ENCODE data around the gene TOP2A. TPM values are rescaled to one million over a fixed set of nuclear protein-coding genes. Genes with fewer than 3 reads are reported as not detected.
"Not testable (repeated sequence)": the region's sequence is repeated elsewhere in the genome, so short reads cannot be mapped to it uniquely, and the experiment has no call there.

The TOP2A gene
- total RNA-seq, 6 experiments from 2014 or later: 0.22 to 7.3 (median 3.0) TPM

DNA sequence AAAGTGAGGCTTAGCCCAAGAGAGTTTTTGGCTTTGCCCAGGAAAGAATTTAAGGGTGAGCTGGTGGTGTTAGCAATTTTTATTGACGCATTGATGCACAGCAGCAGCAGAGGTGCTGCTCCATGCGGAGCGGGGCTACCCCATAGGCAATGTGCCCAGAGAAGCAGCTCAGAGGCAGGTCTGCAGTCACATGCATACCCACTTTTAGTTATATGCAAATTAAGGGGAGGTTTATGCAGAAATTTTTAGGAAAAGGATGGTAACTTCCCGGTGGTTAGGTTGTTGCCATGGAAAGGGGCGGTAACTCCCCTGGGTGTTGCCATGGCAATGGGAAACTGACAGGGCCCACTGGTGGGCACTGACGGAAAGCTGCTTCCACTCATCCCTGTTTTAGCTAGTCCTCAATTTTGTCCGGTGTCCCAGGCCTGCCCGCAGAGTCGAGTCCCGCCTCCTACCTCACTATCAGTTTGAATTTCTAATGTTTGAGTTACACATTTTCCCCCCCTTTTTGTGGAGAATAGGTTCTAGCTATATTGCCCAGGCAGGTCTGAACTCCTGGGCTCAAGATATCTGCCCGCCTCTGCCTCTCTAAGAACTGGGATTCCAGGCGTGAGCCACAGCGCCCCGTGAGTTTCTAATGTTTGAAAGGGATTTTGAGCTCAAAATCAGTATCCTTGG, 42.7 kb downstream of the TOP2A start:
- no peak for DNase-seq
- Histone ChIP-seq H3K4me1 (no peaks in the 10 kb centered on the region), H3K4me3 (no peak overlapping the region), H3K27me3 (no peaks in the 10 kb centered on the region), H3K27ac (no peak overlapping the region), H3K9me3 (no peaks in the 10 kb centered on the region), H3K36me3 (no peaks in the 10 kb centered on the region)
- ATAC-seq: no peak
- 87% methylated on average over 12 of the region's 14 CpGs for WGBS (ENCODE audit: insufficient coverage, low coverage, low lambda C conversion rate, missing lambda C conversion rate)
- intact Hi-C loops (cut with DNase I): loop anchor here in 1 of 2 donors (5.0 kb wide), 1 partner anchor 32 kb away; no protein-coding TSS in a partner anchor
- no peak for TF ChIP-seq CTCF (IDR thresholded peaks at IDR 0.05)
- no peak for TF ChIP-seq POLR2A (IDR thresholded peaks at IDR 0.05)

- intact Hi-C loops (cut with DNase I): loop anchor here in 1 of 2 donors (5.0 kb wide), 1 partner anchor 33 kb away; no protein-coding TSS in a partner anchor
- Histone ChIP-seq H3K27me3 (no peaks in the 10 kb centered on the region), H3K4me1 (no peaks in the 10 kb centered on the region), H3K27ac (no peak overlapping the region), H3K9me3 (no peaks in the 10 kb centered on the region), H3K36me3 (no peaks in the 10 kb centered on the region), H3K4me3 (no peak overlapping the region)
- WGBS (ENCODE audit: insufficient coverage, low coverage, low lambda C conversion rate, missing lambda C conversion rate): 54% methylated on average over 3 of the region's 8 CpGs
- no peak for TF ChIP-seq POLR2A (IDR thresholded peaks at IDR 0.05)
- TF ChIP-seq CTCF (IDR thresholded peaks at IDR 0.05): no peak
- DNase-seq (no peak), ATAC-seq (no peak)
Measured at GRCh38 chr17:40373999-40374398, 43.7 kb downstream of the TOP2A start.

GRCh38 chr17:40373324-40373723, 44.4 kb downstream of the TOP2A start:
- no peak for DNase-seq
- ATAC-seq: no peak
- no peak for TF ChIP-seq CTCF (IDR thresholded peaks at IDR 0.05)
- TF ChIP-seq POLR2A (IDR thresholded peaks at IDR 0.05): no peak
- WGBS (ENCODE audit: insufficient coverage, low coverage, low lambda C conversion rate, missing lambda C conversion rate): 77% methylated on average over 4 of the region's 4 CpGs
- no peaks in the 10 kb centered on the region for H3K27me3 ChIP-seq
- H3K9me3 ChIP-seq: no peaks in the 10 kb centered on the region
- no peaks in the 10 kb centered on the region for H3K4me1 ChIP-seq
- no peak overlapping the region for H3K4me3 ChIP-seq
- no peaks in the 10 kb centered on the region for H3K36me3 ChIP-seq
- H3K27ac ChIP-seq: no peak overlapping the region
- intact Hi-C loops (cut with DNase I): loop anchor here in 1 of 2 donors (5.0 kb wide), 1 partner anchor 34 kb away; no protein-coding TSS in a partner anchor

- H3K9me3 ChIP-seq, ATAC-seq, H3K4me3 ChIP-seq, DNase-seq, H3K36me3 ChIP-seq, H3K27me3 ChIP-seq, H3K27ac ChIP-seq, H3K4me1 ChIP-seq: not testable (repeated sequence)
- intact Hi-C loops (cut with DNase I): loop anchor here in 1 of 2 donors (5.0 kb wide), 1 partner anchor 35 kb away; no protein-coding TSS in a partner anchor
- 47% methylated on average over 4 of the region's 4 CpGs for WGBS (ENCODE audit: insufficient coverage, low coverage, low lambda C conversion rate, missing lambda C conversion rate)
Measured at GRCh38 chr17:40372644-40373043, 45.1 kb downstream of the TOP2A start.

DNA sequence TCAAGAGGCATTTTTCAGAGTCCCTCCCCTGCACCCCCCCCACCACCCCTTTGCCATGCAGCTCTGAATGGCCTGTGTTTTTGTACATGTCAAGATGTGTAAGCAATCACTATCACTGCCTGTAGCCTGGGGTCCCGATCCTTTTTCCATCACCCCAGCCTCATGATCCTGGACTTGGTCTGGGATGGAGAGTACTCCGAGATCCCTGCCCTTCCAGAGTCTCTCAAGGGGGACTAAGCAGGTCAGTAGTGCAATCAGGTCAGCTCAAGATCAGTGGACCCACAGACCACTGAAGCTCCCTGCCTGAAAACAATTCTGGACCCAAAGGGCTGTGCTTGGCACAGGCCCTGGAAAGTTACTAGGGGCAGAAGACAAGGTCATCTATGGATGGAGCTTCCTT, 45.7 kb downstream of the TOP2A start:
- no peaks in the 10 kb centered on the region for H3K4me1 ChIP-seq
- 100% methylated on average over 2 of the region's 2 CpGs for WGBS (ENCODE audit: insufficient coverage, low coverage, low lambda C conversion rate, missing lambda C conversion rate)
- intact Hi-C loops (cut with DNase I): loop anchor here in 1 of 2 donors (5.0 kb wide), 1 partner anchor 35 kb away; no protein-coding TSS in a partner anchor
- no peak overlapping the region for H3K4me3 ChIP-seq
- no peaks in the 10 kb centered on the region for H3K36me3 ChIP-seq
- no peak overlapping the region for H3K27ac ChIP-seq
- no peaks in the 10 kb centered on the region for H3K27me3 ChIP-seq
- no peak for ATAC-seq
- H3K9me3 ChIP-seq: no peaks in the 10 kb centered on the region
- DNase-seq: no peak
- TF ChIP-seq POLR2A (IDR thresholded peaks at IDR 0.05): no peak
- TF ChIP-seq CTCF (IDR thresholded peaks at IDR 0.05): no peak
